Nucleus accumbens (tissue), 56 donors: ENCODE results near the gene LHFPL3.
A peak's percentile ranks its signal among the peaks of the same experiment; 100 is the strongest.
"Not testable (repeated sequence)": the region's sequence is repeated elsewhere in the genome, so short reads cannot be mapped to it uniquely, and the experiment has no call there.

ENCODE experiments used
- DNase-seq, 56 donors: peaks; one replicate each; lab custom pipeline; 2025; lab: John Stamatoyannopoulos, UW

Gene LHFPL3

DNA sequence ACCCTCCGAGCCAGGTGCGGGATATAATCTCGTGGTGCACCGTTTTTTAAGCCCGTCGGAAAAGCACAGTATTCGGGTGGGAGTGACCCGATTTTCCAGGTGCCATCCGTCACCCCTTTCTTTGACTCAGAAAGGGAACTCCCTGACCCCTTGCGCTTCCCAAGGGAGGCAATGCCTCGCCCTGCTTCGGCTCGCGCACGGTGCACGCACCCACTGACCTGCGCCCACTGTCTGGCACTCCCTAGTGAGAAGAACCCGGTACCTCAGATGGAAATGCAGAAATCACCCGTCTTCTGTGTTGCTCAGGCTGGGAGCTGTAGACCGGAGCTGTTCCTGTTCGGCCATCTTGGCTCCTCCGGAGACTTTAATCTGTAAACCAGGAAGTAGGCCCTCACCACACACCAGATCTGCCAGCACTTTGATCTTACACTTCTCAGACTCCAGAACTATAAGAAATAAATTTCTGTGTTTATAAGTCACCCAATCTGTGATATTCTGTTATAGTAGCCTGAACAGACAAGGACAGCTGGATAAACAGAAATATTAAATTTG is 235.0 kb downstream of the LHFPL3 start:
- DNase-seq, result not testable (repeated sequence)

DNA sequence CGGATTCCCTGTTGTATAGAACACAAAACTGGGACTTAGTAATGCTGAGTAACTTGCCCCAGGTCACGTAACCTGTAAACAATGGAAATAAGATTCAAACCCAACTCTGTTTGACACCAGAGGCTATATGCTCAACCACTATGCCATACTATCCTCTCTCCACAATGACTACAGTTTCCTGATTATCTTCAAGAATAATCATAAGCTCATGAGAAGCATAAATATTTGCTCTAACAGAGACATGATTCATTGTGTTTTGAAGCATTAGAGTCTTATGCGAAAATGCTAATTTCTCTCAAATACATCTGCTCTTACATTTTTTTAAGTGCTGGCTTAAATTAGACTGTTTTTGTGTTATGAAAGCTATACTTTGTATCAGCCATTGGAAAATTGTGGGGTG is 241.3 kb downstream of the LHFPL3 start:
- DNase-seq, result no peak

DNA sequence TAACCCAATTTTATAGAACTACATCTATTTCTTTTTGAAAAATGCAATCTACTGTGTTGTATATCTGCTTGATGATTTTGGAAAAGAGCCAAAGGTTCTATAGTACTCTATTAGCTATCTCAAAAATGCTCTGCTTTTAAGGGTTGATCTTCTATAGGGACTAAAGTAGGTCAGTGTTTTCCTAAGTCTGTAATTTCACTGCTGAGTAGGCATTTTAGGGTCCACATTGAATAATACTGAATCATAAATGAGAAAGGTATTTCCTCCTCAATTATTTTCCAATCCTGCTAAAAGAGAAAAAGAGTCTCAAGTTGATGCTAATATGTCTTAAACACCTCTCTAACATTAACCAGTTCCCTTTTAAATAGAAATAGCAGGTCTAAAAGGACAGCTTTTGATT is 244.2 kb downstream of the LHFPL3 start:
- no peak for DNase-seq

DNA sequence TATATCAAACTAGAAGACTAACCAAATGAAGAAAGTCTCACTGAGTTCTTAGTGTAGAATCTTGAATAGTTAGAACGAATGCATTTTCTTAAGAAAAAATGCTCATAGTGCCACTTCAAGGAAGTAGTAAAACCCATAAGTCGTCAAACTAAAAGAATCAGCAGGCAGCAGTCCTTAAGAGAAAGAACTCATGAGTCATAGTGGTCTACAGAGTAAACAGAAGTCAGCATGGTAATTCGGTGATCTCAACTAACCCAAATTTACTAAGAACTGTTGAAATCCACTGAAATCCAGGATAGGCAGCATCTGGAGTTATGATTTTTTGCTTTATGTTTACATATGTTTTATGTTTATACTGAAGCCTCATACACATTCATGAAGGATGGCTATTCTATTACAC is 256.2 kb downstream of the LHFPL3 start:
- no peak for DNase-seq

DNA sequence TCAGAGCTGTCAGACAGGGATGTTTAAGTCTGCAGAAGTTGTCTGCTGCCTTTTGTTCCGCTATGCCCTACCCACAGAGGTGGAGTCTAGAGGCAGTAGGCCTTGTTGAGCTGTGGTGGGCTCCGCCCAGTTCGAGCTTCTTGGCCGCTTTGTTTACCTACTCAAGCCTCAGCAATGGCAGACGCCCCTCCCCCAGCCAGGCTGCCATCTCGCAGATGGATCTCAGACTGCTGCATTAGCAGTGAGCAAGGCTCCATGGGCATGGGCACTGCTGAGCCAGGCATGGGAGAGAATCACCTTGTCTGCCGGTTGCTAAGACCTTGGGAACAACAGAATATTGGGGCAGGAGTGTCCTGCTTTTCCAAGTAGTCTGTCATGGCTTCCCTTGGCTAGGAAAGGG is 267.2 kb downstream of the LHFPL3 start:
- DNase-seq, result not testable (repeated sequence)

DNA sequence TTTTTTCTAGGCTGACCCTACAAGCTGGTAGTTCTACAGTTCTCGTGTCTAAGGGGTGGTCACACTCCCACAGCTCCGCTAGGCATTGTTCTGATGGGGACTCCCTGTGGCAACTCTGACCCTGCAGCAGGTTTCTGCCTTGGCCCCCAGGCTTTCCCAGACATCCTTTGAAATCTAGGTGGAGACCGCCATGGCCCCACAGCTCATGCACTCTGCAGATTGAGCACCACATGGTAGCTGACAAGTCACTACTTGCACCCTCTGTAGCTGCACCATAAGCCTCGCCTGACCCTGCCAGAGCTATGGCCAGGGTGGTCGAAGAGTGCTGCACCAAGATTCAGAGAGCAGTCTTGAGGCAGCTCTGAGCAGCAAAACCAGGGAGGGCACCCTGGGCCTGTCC is 275.6 kb downstream of the LHFPL3 start:
- no peak for DNase-seq

DNA sequence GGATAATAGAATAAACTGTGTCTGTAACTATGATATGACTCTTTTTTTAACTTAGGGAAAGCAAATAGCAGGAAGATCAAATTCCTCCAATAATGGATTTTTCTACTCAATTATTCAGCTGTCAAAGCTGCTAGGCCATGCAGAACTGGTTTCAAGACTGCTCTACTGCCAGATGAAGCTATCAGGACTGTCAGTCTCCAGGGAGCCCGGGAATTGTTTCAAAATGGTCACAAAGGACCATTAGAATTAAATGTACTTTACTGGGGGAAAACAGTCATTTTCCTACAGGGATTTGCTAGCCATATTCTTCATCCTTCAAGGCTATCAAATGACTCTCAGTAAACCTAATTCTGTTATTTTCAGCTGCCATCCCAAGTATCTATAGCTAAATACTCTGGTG is 276.3 kb downstream of the LHFPL3 start:
- no peak for DNase-seq

DNA sequence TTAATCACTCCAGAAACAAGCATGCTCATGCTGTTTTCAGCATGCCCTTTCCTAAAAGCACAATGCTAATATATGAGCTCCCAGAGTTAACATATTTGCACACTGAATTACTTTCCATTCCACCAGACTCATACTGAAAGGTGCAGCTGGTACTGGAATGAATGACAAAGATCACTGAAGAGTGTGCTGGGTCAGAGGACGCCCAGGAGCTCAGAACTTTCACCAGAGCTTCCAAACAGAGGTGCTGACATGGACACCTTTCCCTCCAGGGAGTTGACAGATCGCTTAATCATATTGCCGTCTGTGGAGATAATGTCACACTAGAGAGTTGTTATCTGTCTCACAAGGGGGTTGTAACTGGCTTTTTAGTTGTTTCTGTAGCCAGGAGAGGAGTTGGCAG is 292.9 kb downstream of the LHFPL3 start:
- DNase-seq, result no peak

DNA sequence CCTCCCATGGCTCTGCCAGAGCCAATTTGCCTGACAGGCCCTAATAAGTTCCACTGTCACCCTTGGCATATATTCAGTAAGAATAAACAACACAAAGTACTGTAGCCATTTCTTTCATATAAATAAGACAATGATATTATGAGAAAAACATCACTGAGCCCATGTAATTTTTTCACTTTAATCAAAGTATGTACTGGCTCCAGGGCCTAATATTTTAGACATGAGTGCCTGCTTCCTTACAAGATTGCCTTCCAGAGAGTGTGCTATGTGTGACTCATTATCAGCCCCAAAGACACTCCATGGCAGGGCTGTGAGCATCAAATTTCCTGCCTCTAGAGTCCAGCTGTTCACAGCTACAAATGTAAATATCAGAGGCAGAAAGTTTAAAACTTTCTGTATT is 297.6 kb downstream of the LHFPL3 start:
- DNase-seq, result no peak

DNA sequence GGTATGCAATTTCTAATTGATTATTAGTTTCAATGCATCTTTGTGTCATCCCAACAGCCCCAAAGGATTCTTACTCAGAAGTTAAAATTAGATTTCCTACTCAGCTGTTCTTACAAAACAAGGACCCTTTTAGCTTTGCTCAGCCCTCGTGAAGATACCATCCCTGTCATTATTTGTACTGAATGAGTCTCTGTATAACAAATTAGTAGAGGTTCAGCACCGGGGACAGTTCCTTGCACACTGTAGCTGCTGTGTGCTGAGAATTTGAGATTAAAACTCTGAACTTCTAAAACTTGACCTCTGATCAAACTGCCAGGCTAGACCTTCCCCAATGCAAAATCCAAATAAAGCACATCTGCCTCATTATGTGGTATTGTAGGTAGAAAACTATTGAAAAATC is 299.1 kb downstream of the LHFPL3 start:
- peak in 8 of 56 donors; percentile 1 to 28 (median 6) for DNase-seq

DNA sequence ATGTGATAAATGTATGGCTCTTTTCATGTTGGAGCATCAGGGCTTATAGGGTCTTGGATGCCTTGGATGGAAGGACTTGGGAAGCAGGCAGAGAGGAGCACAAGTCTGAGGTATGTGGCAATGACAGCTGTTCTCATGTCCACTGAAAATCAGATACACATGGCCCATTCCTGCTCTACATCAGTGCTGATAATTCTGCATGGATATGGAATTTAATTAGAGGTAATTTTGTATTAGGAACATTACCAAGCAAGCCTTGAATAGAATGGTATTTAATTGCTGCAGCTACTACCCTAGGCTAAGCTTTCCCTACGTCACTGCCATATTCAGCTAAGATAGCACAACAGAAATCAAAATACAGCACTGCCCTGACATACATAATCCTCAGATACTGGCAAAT is 299.6 kb downstream of the LHFPL3 start:
- DNase-seq, result no peak

DNA sequence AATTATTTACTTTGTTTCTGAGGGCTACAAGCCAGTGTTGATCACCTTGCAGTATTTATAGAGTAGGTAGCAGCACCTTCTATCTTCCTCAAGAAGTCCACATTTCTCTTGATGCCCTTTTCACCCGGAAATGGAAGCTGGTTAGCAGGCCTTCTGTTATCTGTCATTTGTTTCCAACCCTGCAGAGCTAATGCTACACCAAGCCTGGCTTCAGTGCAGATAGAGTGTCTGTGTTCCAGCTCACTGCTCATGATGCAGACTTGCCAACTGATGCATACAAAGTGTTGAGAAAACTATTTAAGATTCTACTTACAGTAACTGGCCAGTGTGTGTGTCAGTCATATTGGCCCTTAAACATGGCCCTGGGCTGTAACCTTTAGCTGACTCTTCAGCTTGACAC is 301.0 kb downstream of the LHFPL3 start:
- DNase-seq, result no peak

DNA sequence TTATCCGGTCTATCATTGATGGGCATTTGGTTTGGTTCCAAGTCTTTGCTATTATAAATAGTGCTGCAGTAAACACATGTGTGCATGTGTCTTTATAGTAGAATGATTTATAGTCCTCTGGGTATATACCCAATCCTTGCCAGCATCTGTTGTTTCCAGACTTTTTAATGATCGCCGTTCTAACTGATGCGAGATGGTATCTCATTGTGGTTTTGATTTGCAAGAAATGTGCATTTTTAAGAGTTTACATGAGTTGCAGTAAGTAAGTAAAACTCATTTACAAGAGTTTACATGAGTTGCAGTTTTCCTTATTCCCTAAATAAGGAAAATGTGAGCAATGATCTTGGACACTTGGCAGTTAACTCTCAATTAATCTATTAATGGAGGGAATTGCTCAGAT is 312.1 kb downstream of the LHFPL3 start:
- no peak for DNase-seq

DNA sequence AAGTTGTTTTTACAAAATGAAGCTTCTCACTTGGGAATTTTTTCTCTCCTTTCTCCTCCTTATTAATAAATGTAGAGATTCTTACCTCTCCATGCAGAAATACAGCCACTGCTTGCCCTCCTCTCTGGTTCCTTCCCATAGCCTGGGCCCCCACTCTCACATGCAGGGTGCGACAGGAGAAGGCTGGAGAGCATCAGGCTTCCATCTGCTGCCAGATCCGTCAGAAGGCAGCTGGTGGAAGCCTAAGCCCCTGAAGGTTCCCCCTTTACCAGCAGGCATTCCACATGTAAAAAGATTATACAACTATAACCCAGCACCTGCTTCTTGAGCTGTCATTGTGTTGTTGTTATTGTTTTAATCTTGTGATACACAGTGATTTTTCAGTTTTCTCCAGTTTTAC is 314.2 kb downstream of the LHFPL3 start:
- DNase-seq, result no peak

DNA sequence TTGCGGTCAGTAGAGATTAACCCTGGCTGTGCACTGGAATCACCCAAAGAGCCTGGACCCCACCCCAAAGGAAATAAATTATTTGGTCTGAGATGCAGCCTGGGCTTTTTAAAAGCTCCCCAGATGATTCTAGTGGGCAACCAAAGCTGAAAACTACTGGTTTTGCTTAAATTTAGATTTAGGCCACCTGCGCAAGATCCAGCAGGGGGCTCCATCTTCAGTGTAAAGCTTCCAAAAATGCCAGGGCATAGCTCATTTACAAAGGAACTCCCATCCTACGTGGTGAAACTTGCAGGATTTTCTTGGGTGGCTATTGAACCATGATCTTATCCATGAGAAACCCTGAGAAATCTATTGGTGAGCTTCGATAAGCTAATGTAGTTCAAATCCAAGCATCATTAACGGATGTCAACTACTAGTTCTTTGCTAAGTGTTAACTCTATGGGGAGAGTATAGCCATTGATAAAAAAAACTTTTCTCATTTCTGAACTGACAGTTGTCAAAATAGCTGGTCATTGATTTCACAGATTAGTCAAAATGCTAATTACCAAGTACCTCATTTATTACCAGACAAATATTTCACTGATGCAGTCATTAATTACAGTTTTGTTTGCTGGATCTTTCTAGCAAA is 315.3 kb downstream of the LHFPL3 start:
- DNase-seq, result peak in 1 of 56 donors; percentile 1

DNA sequence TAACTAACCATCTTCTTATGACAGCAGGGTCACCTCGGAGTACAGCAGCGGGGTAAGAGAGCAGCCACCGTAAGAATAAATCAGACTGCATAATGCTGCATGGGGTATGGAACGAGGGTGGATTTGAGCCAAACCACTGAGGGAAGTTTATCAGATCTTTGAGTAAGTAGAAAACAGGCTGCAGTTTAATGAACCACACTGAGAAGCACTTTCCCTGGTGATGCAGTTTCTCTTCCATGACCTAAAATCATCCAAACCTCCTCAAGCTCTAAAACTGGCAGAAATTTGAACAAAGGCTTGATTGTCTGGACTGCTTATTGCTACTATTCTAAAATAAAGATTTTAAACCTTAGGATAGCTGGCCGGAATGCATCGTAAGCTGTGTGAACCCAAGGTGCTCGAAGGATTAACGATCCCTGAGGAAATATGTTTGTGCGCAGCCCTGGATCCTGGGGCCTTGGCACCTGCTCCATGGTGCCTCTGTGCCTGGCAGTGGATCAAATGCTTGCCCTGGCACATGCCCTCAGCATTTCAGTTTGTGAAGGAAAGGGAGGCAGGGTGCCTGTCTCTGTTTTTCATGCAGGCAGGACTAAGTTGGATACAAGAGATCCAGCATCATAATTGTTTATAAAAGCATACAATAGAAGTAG is 322.7 kb downstream of the LHFPL3 start:
- peak in 11 of 56 donors; percentile 1 to 33 (median 9) for DNase-seq

DNA sequence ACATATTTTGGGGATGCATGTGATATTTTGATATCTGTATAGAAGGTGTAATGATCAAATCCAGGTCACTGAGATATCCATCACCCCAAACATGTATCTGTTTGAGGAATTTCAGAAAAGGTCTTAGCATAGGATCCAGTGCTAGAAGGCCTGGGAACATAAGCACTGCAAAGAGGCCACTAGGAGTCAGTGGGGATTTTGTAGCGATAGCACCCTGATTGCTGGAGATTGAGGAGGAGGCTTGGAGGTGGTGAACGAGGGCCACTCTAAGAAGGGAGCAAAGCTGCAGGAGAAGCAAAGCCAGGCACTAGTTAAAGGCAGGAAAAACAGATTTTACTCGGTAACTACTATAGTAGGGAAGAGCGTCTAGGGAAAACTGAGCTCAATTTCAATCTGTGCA is 324.0 kb downstream of the LHFPL3 start:
- DNase-seq, result no peak

DNA sequence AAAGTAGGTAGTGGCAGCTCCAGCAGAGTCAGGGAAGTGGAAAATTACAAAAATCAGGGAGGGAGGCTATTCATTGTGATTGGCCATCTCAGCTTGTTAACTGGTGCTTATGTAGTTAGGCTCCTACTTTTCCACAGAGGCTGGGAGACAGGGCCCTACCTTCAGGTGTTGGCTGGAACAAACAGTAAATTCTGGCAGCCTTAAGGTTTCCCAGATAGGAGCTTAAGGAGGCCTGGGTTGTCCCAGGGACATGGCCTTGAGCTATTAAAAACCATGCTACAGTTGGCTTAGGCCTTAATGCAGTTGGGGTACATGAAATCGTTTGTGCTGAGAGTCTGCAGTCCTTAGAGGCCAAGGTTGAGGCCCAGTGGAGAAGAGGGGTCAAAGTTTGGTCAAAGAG is 324.5 kb downstream of the LHFPL3 start:
- no peak for DNase-seq

DNA sequence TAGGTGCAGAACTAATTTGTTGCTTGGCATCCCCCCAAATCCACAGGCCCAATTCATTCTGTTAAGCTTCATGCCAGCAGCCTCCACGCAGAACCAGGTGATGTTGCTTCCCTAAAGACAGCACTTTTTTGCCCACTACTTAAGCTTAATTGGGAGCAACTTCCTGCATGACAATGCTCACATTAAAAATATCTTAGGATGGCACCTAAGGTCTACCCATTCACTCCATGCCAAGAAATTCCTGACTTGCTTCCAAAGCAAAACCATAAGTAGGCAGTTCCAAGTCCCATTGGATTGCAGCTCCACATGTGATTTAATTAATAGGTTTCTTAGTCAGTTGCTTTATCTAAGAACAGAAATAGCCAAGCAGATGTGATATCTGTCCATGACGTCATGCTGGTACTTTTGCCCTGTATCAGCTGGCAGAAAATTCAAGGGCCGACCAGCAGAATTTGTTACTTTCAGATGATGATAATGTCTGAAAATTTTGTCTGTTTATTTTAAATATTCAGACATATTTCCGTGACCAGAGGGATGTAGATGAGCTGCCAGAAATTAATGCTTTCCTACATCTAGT is 325.5 kb downstream of the LHFPL3 start:
- DNase-seq, result peak in 1 of 56 donors; percentile 3

DNA sequence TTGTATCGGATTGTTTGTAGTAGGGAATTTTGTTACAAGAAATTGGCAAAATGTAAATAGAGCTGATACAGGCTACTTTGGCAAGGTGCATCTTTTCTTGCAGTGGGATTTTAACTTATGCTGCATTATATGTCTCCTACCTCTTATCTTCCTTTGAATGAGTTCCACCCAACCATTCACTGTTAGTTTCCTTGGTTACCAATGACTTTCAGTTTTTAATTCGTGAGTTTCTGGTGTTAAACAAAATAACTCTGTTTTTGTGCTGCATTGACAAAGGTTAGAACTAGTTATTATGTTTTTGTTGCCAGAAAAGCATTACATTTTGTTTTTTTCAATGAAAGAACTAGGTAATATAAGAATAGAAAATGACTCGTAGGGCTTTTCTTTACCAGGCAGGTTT is 327.2 kb downstream of the LHFPL3 start:
- no peak for DNase-seq

DNA sequence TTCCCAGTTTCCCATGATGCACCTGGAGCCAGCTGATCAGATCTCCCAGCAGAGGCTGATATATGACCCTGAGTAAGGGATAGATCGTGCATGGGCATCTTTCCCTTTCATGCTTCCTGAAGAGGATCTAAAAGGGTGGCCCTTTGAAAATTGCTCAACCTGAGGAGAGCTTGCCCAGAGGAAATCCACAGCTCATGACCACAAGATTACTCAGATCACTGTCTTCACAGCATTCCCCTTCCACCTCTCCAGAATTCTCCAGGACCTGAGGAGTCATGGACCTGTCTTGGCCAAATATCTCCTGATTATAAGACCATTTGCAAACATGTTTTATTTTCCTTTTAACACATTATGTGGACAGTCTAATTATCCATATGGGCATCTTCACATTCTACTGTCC is 328.1 kb downstream of the LHFPL3 start:
- DNase-seq, result no peak

DNA sequence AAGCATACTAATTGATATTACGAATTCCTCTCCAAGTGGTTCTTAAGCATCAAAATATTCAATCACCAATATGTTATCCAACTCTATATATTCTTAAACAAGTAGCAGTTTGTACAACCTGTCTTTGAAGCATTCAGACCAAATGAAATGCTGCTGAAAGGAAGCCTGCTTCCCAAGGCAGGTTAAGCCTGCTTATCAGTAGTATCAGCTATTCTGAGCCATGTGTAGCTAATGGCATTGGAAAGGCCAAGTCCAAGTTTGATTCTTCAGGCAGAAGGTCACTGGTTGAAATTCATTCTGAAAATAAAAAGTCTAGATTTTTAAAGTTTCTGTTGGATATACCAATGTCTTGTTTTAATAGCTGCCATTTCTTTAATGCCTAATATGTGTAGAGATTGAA is 328.7 kb downstream of the LHFPL3 start:
- no peak for DNase-seq
